Caco-2 (cell line): Measurements from ENCODE around the gene ENPP7. TPM values are rescaled to one million over a fixed set of nuclear protein-coding genes. Genes with fewer than 3 reads are reported as not detected.

Experiments
- Bru-seq: library from RNA; stranded (reverse); fragments of 400-500 nt; gene quantifications from one replicate; lab custom pipeline; 2021; lab: Mats Ljungman, UMichigan
- BruChase-seq, 2 experiments: library from RNA; stranded (reverse); fragments of 400-500 nt; gene quantifications; one replicate each; lab custom pipeline; 2021; lab: Mats Ljungman, UMichigan
- BruUV-seq: library from RNA; stranded (reverse); fragments of 400-500 nt; replicated peaks from 2 replicates; lab custom pipeline; 2021; lab: Mats Ljungman, UMichigan
- CTCF ChIA-PET: fragments of 300-600 bp; sonication (Branson Sonifier 250); formaldehyde crosslinking; loops from one replicate; lab custom pipeline; 2022; ENCODE audit warnings: antibody characterized with exemption; lab: Charles Lee
- POLR2A ChIA-PET: fragments of 300-600 bp; sonication (Branson Sonifier 250); formaldehyde crosslinking; loops from one replicate; lab custom pipeline; 2022; ENCODE audit warnings: antibody characterized with exemption; lab: Charles Lee
- DNase-seq, 2 experiments: peaks; one replicate each; pipeline versions ENCODE4 v3.0.0 to v3.0.0-alpha.2; 2020 to 2022
- H3K27me3 ChIP-seq: replicated peaks from 2 replicates; pipeline ENCODE4 v1.6.0; 2011; ENCODE audit warnings: low read length; ENCODE audit not compliant: control insufficient read depth, insufficient read depth
- H3K36me3 ChIP-seq: 2 replicates; pipeline ENCODE4 v1.5.1; 2011; ENCODE audit warnings: low read length; ENCODE audit not compliant: control insufficient read depth, insufficient read depth
- H3K4me1 ChIP-seq: fragments of 250-450 bp; sonication (Bioruptor Pico); 2 replicates; pipeline ENCODE4 v1.5.1; 2020; ENCODE audit warnings: mild to moderate bottlenecking
- H3K4me3 ChIP-seq: 2 replicates; pipeline ENCODE4 v1.5.1; 2011; ENCODE audit warnings: low read depth, mild to moderate bottlenecking, control low read depth, low read length
- H3K9me3 ChIP-seq: fragments of 250-450 bp; sonication (Bioruptor Pico); 2 replicates; pipeline ENCODE4 v1.5.1; 2020; ENCODE audit warnings: mild to moderate bottlenecking, moderate library complexity
- H3K27ac Mint-ChIP-seq: one replicate; pipeline ENCODE4 v1.8.0; 2022; ENCODE audit warnings: mixed read lengths; ENCODE audit not compliant: unreplicated experiment
- H3K27me3 Mint-ChIP-seq: one replicate; pipeline ENCODE4 v1.8.0; 2022; ENCODE audit warnings: mixed read lengths; ENCODE audit not compliant: insufficient read depth, unreplicated experiment
- H3K36me3 Mint-ChIP-seq: one replicate; pipeline ENCODE4 v1.8.0; 2022; ENCODE audit warnings: mild to moderate bottlenecking, mixed read lengths; ENCODE audit not compliant: insufficient read depth, unreplicated experiment
- H3K4me1 Mint-ChIP-seq: one replicate; pipeline ENCODE4 v1.8.0; 2022; ENCODE audit warnings: low read depth, mixed read lengths; ENCODE audit not compliant: unreplicated experiment
- H3K4me3 Mint-ChIP-seq: one replicate; pipeline ENCODE4 v1.8.0; 2022; ENCODE audit warnings: mild to moderate bottlenecking, moderate library complexity, mixed read lengths; ENCODE audit not compliant: unreplicated experiment
- H3K9me3 Mint-ChIP-seq: one replicate; pipeline ENCODE4 v1.8.0; 2022; ENCODE audit warnings: mixed read lengths; ENCODE audit not compliant: unreplicated experiment
- intact Hi-C: fragments of 100-400 bp; cut with micrococcal nuclease; formaldehyde crosslinking; loops from one replicate; pipeline ENCODE4 v1.10.0; 2022; ENCODE audit not compliant: unreplicated experiment
- long read RNA-seq: library from polyadenylated mRNA; stranded (forward); transcript quantifications from one replicate; pipeline ENCODE4 v2.0.0, GENCODE V29; 2022
- total RNA-seq: library from RNA; stranded (reverse); gene quantifications from 2 replicates; pipeline ENCODE4 v1.2.3, GENCODE V29; 2022
- TF ChIP-seq, protein P1 (sequence below), 2 experiments: fragments of 200-600 bp in 1 of 2; IDR thresholded peaks; 1 replicate in 1 of 2; 2 replicates in 1 of 2; pipeline versions ENCODE4 v1.5.1 to v1.8.0; 2011 to 2022; ENCODE audit warnings: antibody characterized with exemption in 1 of 2, control low read depth in 1 of 2, inconsistent platforms in 1 of 2, low read depth in 1 of 2, low read length in 1 of 2, mild to moderate bottlenecking in 1 of 2, moderate library complexity in 1 of 2; ENCODE audit not compliant: insufficient read depth in 1 of 2, severe bottlenecking in 1 of 2, unreplicated experiment in 1 of 2

Gene ENPP7, protein sequence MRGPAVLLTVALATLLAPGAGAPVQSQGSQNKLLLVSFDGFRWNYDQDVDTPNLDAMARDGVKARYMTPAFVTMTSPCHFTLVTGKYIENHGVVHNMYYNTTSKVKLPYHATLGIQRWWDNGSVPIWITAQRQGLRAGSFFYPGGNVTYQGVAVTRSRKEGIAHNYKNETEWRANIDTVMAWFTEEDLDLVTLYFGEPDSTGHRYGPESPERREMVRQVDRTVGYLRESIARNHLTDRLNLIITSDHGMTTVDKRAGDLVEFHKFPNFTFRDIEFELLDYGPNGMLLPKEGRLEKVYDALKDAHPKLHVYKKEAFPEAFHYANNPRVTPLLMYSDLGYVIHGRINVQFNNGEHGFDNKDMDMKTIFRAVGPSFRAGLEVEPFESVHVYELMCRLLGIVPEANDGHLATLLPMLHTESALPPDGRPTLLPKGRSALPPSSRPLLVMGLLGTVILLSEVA
- total RNA-seq (0.30 and 0.34 TPM in 2 replicates), Bru-seq, nascent RNA (percentile 17 among the genes with signal in this experiment), BruChase-seq, experiment 1, labeled RNA remaining after a 2-hour chase (percentile 14 among the genes with signal in this experiment), BruChase-seq, experiment 2, labeled RNA remaining after a 6-hour chase (percentile 14 among the genes with signal in this experiment)
- long read RNA-seq, partial matches to known transcripts: 1 of 1 reads
- long read RNA-seq, other reads (novel, unspliced or antisense): 0 of 1 reads

DNA sequence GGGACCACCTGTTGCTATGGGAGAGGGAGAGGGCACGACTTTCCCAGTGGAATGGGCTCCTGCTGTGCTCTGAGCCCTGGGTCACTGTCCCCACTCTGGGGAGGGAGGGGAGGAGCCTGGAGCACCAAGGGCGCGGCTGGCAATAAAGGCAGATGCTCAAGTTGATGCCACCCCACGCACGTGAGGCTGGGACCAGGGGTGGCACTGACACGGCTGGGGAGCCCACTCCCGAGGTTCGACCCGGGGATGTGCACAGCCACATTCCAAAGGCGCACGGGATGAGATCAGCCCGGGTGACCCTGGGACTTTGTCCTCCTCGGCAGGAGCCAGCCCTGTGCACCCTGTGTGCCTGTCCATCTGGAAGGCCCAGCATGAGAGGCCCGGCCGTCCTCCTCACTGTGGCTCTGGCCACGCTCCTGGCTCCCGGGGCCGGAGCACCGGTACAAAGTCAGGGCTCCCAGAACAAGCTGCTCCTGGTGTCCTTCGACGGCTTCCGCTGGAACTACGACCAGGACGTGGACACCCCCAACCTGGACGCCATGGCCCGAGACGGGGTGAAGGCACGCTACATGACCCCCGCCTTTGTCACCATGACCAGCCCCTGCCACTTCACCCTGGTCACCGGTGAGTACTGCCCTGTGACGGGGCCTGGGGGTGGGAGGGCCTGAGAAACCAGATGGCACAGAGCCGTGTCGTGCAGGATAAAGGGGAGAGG is at the start of gene ENPP7:
Gene ENPP7, plus strand, starts transcription at position 175 of the 715 bp plus-strand sequence. Its CDS starts 197 bp downstream, at position 372.
- Mint-ChIP-seq H3K4me3 (no peak within 1 kb of the TSS), H3K27me3 (no peaks in the 10 kb centered on the region), H3K9me3 (no peaks in the 10 kb centered on the region), H3K4me1 (peaks cover 12% of the 10 kb centered on the region), H3K27ac (peak within 1 kb of the TSS; percentile 58), H3K36me3 (no peaks in the 10 kb centered on the region)
- Histone ChIP-seq H3K27me3 (no peaks in the 10 kb centered on the region), H3K9me3 (no peaks in the 10 kb centered on the region), H3K36me3 (no peaks in the 10 kb centered on the region), H3K4me3 (no peak within 1 kb of the TSS), H3K4me1 (peaks cover 4% of the 10 kb centered on the region; the same call in 1 of the 2 replicates)
- no TSS peak for BruUV-seq
- ChIA-PET POLR2A (no interaction called here), CTCF (no interaction called here)
- TF ChIP-seq, protein P1, sequence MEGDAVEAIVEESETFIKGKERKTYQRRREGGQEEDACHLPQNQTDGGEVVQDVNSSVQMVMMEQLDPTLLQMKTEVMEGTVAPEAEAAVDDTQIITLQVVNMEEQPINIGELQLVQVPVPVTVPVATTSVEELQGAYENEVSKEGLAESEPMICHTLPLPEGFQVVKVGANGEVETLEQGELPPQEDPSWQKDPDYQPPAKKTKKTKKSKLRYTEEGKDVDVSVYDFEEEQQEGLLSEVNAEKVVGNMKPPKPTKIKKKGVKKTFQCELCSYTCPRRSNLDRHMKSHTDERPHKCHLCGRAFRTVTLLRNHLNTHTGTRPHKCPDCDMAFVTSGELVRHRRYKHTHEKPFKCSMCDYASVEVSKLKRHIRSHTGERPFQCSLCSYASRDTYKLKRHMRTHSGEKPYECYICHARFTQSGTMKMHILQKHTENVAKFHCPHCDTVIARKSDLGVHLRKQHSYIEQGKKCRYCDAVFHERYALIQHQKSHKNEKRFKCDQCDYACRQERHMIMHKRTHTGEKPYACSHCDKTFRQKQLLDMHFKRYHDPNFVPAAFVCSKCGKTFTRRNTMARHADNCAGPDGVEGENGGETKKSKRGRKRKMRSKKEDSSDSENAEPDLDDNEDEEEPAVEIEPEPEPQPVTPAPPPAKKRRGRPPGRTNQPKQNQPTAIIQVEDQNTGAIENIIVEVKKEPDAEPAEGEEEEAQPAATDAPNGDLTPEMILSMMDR (IDR thresholded peaks at IDR 0.05; ENCODE audit: insufficient read depth in 1 of 2, low read depth in 1 of 2, low read length in 1 of 2, severe bottlenecking in 1 of 2, unreplicated experiment in 1 of 2): no peak
- intact Hi-C loops: no loop called here
- peak in 1 of 2 experiments; percentile 54 for DNase-seq

DNA sequence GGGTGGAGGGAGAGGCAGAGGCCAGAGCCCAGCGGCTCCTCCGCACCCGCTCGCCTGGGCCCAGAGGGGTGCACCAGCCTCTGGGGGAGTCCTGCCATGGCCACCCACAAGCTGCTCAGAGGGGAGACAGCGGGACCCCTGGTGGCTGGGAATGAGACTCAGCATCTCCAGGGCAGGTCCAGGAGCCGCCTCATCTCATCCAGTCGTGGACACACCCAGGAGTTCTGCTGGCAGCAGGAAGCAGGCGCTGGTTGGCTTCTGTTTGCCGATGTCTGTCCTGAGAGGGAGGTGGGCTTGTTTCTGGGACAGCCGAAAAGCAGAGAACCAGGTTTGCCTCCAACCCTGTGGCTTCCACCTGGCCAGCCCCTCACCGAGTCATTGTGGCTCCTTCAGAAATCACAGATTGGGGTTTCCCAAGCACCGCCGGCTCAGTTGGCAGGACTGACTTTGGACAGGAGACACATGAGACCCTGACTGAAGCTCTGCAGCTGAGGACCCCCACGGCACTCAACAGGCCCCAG is 49.6 kb upstream of the ENPP7 start:
- Mint-ChIP-seq H3K27ac (no peak overlapping the region), H3K9me3 (no peaks in the 10 kb centered on the region), H3K4me1 (no peaks in the 10 kb centered on the region), H3K4me3 (no peak overlapping the region), H3K36me3 (no peaks in the 10 kb centered on the region), H3K27me3 (peaks cover 10% of the 10 kb centered on the region)
- ChIA-PET CTCF (no interaction called here), POLR2A (no interaction called here)
- H3K4me3 ChIP-seq: no peak overlapping the region
- no peaks in the 10 kb centered on the region for H3K4me1 ChIP-seq
- BruUV-seq: no TSS peak
- no peaks in the 10 kb centered on the region for H3K9me3 ChIP-seq
- no peaks in the 10 kb centered on the region for H3K27me3 ChIP-seq
- H3K36me3 ChIP-seq: no peaks in the 10 kb centered on the region
- DNase-seq: no peak
- intact Hi-C loops: no loop called here
- TF ChIP-seq, protein P1 (IDR thresholded peaks at IDR 0.05; ENCODE audit: insufficient read depth in 1 of 2, low read depth in 1 of 2, low read length in 1 of 2, severe bottlenecking in 1 of 2, unreplicated experiment in 1 of 2): no peak
